Measurements from ENCODE around the gene KIAA1217.

The KIAA1217 gene

GRCh38 chr10:24453404-24453830 is 244.5 kb downstream of the KIAA1217 start:
- H3K27me3 ChIP-seq, result no peaks in the 10 kb centered on the region
- no peaks in the 10 kb centered on the region for H3K9me3 ChIP-seq
- no peak overlapping the region for H3K27ac ChIP-seq
- no peak overlapping the region for H3K4me3 ChIP-seq (ENCODE audit: low read depth in 1 of 2, low read length in 1 of 2)
- H3K36me3 ChIP-seq, result no peaks in the 10 kb centered on the region
- peaks cover 0 to 12% of the 10 kb centered on the region in 2 experiments for H3K4me1 ChIP-seq (ENCODE audit: control insufficient read depth in 1 of 2, insufficient read depth in 1 of 2, low read depth in 1 of 2, low read length in 1 of 2)
- TF ChIP-seq, protein P1, sequence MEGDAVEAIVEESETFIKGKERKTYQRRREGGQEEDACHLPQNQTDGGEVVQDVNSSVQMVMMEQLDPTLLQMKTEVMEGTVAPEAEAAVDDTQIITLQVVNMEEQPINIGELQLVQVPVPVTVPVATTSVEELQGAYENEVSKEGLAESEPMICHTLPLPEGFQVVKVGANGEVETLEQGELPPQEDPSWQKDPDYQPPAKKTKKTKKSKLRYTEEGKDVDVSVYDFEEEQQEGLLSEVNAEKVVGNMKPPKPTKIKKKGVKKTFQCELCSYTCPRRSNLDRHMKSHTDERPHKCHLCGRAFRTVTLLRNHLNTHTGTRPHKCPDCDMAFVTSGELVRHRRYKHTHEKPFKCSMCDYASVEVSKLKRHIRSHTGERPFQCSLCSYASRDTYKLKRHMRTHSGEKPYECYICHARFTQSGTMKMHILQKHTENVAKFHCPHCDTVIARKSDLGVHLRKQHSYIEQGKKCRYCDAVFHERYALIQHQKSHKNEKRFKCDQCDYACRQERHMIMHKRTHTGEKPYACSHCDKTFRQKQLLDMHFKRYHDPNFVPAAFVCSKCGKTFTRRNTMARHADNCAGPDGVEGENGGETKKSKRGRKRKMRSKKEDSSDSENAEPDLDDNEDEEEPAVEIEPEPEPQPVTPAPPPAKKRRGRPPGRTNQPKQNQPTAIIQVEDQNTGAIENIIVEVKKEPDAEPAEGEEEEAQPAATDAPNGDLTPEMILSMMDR (IDR thresholded peaks at IDR 0.05), result no peak

- Histone ChIP-seq H3K27me3 (no peaks in the 10 kb centered on the region), H3K9me3 (no peaks in the 10 kb centered on the region), H3K4me3 (ENCODE audit: low read depth in 1 of 2, low read length in 1 of 2) (no peak overlapping the region), H3K36me3 (no peaks in the 10 kb centered on the region), H3K27ac (no peak overlapping the region), H3K4me1 (ENCODE audit: control insufficient read depth in 1 of 2, insufficient read depth in 1 of 2, low read depth in 1 of 2, low read length in 1 of 2) (peaks cover 0 to 12% of the 10 kb centered on the region in 2 experiments)
- TF ChIP-seq, protein P1 (IDR thresholded peaks at IDR 0.05), result no peak
Measured at GRCh38 chr10:24453973-24454372, 245.0 kb downstream of the KIAA1217 start.

GRCh38 chr10:24455447-24455846 is 246.5 kb downstream of the KIAA1217 start:
- TF ChIP-seq, protein P1 (IDR thresholded peaks at IDR 0.05), result no peak
- no peak overlapping the region for H3K27ac ChIP-seq
- H3K4me1 ChIP-seq (ENCODE audit: control insufficient read depth in 1 of 2, insufficient read depth in 1 of 2, low read depth in 1 of 2, low read length in 1 of 2), result peaks cover 0 to 12% of the 10 kb centered on the region in 2 experiments
- no peaks in the 10 kb centered on the region for H3K9me3 ChIP-seq
- no peaks in the 10 kb centered on the region for H3K36me3 ChIP-seq
- no peak overlapping the region for H3K4me3 ChIP-seq (ENCODE audit: low read depth in 1 of 2, low read length in 1 of 2)
- no peaks in the 10 kb centered on the region for H3K27me3 ChIP-seq

DNA sequence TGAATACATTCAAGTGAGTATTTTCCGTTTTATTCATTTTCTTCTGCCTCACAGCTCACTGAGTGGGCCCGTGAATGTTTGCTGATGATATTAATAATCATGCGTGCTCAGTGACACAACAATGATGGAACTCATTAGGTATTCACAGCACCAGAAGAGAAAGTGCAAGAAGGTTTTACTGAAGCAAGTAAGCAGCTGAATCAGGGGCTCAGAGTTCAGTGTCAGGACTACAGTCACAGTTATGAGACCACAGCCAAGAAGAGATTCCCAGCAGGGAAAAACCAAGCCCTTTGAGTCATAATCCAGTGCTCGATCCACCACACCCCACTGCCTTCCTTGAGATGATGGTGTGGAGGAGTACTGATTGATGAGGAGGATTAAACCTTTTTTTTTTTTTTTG is 247.4 kb downstream of the KIAA1217 start:
- TF ChIP-seq, protein P1 (IDR thresholded peaks at IDR 0.05), result no peak
- peaks cover 0 to 12% of the 10 kb centered on the region in 2 experiments for H3K4me1 ChIP-seq (ENCODE audit: control insufficient read depth in 1 of 2, insufficient read depth in 1 of 2, low read depth in 1 of 2, low read length in 1 of 2)
- no peaks in the 10 kb centered on the region for H3K9me3 ChIP-seq
- no peak overlapping the region for H3K4me3 ChIP-seq (ENCODE audit: low read depth in 1 of 2, low read length in 1 of 2)
- H3K36me3 ChIP-seq, result no peaks in the 10 kb centered on the region
- no peak overlapping the region for H3K27ac ChIP-seq
- H3K27me3 ChIP-seq, result no peaks in the 10 kb centered on the region

DNA sequence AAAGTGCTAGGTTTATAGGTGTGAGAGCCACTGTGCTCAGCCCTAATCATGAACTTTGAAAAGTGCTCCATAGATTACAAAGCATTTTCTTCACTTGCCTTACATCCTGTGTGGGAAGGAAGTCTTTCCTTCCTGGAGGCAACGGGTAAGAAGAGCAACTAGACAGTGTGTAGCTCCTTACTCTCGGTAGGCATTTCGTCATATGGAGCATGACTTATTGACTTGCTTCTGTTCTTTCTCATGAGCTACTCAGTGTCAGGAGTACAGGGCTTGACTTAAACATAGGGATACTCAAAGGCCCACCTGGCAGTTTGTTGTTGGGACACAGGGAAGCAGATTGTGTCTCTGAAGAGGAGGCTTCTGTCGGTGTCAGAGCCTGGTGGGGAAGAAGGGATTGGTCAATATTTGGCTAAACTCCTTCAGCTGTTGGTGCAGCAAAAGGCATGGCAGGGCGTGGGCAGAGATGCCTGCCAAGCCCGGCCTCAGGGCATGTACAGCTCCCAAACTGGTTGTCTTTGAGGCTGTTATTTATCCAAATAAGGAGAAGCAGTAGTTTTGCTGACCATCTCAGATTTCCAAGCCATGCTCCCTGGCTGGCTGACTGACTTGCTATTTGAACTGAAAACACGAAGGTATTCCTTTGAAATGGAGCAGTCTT is 248.9 kb downstream of the KIAA1217 start:
- Histone ChIP-seq H3K36me3 (no peaks in the 10 kb centered on the region), H3K9me3 (no peaks in the 10 kb centered on the region), H3K4me1 (ENCODE audit: control insufficient read depth in 1 of 2, insufficient read depth in 1 of 2, low read depth in 1 of 2, low read length in 1 of 2) (peaks cover 0 to 12% of the 10 kb centered on the region in 2 experiments), H3K27me3 (no peaks in the 10 kb centered on the region), H3K4me3 (ENCODE audit: low read depth in 1 of 2, low read length in 1 of 2) (no peak overlapping the region), H3K27ac (no peak overlapping the region)
- TF ChIP-seq, protein P1 (IDR thresholded peaks at IDR 0.05), result no peak
